GM18951 (cell line): ENCODE measurements around the gene NLRP9.

ENCODE experiments used
- POLR2A ChIP-seq: IDR thresholded peaks from 4 replicates; pipeline ENCODE4 v1.6.1; 2011; ENCODE audit warnings: mild to moderate bottlenecking; ENCODE audit not compliant: insufficient read length, insufficient read depth; ENCODE audit errors: extremely low read depth
- in situ Hi-C: fragments of 300-500 bp; cut with MboI; formaldehyde crosslinking; loops from one replicate; pipeline ENCODE4 v1.12.0; 2022; ENCODE audit warnings: low sequenced_read_pairs, mixed read lengths, inconsistent platforms; ENCODE audit not compliant: unreplicated experiment

The NLRP9 gene

DNA sequence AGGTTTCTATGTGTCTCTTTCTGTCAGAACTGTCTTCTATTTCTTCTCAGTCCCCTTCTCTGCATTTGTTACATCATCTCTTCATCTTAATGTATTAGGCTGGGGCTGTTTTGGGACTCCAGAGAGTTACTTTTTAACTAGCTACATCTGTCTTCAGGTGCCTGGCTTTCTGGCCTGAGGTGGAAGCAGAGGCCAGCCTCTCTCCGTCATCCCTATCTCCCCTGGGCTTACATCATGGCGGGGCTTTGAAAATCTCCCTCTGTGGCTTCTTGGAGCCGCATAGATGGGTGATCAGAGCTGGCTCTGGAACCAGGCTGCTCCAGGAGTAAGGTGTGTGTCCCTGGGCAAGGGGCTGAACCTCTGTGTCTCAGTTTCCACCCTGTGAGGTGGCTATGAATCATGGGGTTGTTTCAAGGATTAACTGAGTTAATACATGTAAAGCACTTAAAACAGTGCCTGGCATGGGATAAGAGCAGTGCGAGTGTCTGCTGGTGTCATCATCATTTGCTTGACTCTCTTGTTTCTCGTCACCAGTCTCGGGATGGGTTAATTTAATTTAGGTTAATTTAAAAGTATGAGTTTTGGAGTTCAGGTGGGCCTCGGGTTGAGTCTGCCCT, 61.2 kb downstream of the NLRP9 start:
- in situ Hi-C loops = no loop called here
- no peak for TF ChIP-seq POLR2A

DNA sequence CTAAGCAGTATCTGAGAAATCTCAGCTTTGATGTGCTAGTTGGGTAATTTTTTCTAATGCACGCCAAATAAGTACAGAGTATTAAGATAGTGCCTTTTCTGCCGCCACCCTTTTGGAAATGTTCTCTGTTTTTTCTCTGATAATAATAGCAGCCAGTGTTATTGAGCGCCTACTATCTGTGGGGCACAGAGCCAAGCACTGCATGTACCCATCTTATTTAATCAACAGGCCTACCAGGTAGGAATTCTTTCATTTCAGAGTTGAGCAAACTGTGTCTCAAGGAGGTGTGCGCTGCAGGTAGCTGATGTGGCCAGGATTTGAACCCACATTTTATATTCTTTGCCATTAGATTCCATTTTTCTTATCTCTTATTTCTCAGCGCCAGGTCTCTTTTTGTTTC, 61.8 kb downstream of the NLRP9 start:
- in situ Hi-C loops = no loop called here
- no peak for TF ChIP-seq POLR2A

DNA sequence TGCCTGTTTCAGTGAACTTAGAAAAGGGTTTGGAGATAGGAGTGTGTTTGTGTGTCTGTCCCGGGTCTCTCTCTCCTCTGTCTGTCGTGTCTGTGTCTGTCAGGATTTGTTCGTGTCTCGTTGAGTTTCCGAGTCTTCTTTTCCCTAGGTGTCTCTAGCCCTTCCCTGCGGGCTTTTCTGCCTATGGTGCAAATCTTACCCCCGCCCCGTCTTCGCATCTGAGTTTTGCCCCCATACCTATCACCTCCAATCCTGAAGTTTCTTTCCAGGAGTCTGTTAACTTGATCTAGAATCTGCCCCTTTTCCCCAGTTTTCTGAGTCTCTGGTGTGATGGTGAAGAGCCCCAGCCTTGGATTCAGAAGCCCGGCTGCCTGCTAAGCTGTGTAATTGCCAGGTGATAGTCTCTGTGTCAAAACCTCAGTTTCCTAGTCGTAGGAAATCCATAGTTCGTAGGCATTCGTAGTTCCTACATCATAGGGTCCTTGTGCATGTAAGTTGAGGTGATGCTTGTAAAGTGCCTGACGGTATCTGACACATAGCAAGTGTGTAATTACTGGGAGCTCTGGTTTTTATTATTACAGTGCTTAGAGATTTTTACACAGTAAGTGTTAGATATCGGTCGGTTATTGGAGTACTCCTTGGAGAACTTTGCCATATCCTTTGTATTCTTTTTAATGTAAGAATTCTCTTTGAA, 62.4 kb downstream of the NLRP9 start:
- in situ Hi-C loops = no loop called here
- TF ChIP-seq POLR2A = no peak

DNA sequence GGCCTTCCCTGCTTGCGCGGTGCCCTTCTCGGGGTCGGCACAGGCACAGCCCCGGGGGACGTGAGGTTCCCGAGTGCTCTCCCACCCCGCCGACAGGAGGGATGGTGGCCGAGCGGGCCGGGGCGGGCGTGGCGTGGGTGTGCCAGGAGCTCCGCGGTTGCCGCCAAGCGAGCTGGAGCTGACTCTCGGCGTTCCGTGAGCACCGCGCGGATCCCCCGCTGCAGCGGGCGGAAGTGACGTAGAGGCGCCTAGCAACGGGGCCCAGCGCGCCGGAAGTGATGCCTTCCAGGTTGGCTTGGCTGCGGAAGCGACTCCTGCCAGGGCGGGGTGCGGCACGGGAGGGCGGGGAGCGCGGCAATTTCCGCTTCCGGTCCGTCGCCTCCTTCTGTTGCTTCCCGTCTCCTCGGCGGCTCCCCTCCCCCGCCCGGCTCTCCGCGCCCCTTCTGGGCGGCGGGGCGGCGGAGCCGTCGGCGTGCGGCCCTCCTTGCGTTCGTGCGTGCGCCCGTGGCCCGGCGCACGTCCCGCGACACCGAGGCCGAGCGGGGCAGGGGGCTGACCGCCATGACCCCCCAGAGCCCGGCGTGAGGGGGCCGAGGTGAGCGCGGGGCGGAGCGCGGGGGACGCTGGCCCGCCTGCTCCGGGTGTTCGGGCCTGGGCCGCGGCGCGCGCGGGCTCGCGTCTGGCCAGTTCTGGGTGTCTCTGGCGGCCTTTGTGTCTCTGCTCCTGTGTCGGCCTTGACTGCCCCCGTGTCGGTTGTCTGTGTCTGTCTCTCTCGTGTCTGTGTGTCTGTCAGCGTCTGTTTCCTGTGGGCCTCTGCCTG, 63.2 kb downstream of the NLRP9 start, which contains the start of gene EPN1:
EPN1 (plus strand) TSS at position 386 of the 820 bp plus-strand sequence. CDS start 3,402 bp downstream, outside the sequence.
- in situ Hi-C loops = no loop called here
- TF ChIP-seq POLR2A = peak; percentile 73

DNA sequence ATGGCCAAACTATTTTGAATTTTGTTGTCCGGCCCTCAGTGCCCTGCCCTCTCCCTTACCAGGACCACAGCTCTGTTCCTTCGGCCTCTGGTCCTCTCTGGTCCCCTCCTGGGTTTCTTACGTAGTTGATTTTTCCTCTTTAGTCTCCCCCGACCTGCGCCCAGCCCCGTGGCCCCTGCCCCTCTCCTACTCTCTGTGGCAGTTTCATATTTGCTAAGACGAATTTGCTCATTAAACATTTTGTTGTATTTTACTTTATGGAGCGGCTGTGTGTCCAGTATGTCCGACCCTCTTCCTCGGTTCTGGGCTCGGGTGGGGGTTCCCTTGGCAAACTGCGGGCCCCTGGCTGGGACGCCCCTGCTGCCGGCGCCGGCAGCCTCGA, 63.8 kb downstream of the NLRP9 start:
- TF ChIP-seq POLR2A = no peak
- in situ Hi-C loops = no loop called here

GRCh38 chr19:55673889-55674288, 64.3 kb downstream of the NLRP9 start:
- TF ChIP-seq POLR2A = no peak
- in situ Hi-C loops = no loop called here

DNA sequence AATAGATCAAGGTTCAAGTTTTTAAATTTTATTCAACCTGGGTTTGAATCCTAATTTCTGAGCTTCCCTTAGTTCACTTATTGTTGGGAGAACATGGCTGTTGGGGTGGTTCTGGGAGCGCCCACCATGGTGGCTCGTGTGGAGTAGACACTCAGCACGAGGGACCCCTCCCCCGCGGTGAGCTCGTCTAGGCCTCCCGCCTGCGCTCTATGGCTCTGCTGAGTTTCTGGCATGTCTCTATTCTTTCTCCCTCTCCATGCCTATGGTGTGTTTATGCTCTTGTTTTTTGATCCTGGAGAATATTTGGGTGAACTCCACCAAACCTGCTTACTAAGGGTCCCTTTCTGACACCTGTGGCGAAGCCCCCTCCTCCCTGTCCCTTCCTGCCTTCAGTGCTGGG, 64.7 kb downstream of the NLRP9 start:
- in situ Hi-C loops = no loop called here
- no peak for TF ChIP-seq POLR2A

DNA sequence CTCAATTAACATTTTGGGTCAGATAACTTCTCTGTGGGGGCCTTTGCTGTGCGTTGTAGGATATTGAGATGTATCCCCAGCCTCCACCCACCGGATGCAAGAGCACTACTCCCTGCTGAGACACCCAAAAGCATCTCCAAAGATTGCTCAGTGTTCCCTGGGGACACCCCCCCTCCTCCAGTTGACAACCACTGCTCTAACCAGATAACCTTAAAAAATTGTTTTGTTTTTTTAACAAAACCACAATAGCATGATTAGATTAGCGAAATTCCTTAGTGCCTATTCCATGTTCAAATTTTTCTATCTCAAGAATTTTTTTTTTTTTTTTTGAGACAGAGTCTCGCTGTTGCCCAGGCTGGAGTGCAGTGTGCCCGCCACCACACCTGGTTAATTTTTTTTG, 65.8 kb downstream of the NLRP9 start:
- no peak for TF ChIP-seq POLR2A
- in situ Hi-C loops = no loop called here

- in situ Hi-C loops = no loop called here
- no peak for TF ChIP-seq POLR2A
Measured at GRCh38 chr19:55671054-55671378, 67.2 kb downstream of the NLRP9 start.

GRCh38 chr19:55670280-55671053, 67.7 kb downstream of the NLRP9 start:
- in situ Hi-C loops = no loop called here
- no peak for TF ChIP-seq POLR2A

- in situ Hi-C loops = no loop called here
- no peak for TF ChIP-seq POLR2A
Measured at GRCh38 chr19:55669418-55670279, 68.6 kb downstream of the NLRP9 start.

GRCh38 chr19:55668603-55669348, 69.4 kb downstream of the NLRP9 start:
- no peak for TF ChIP-seq POLR2A
- in situ Hi-C loops = no loop called here
